AG09319 (cell line): ENCODE results near the gene MED22.
"Not testable (repeated sequence)": the region's sequence is repeated elsewhere in the genome, so short reads cannot be mapped to it uniquely, and the experiment has no call there.

Source experiments
- DNase-seq: peaks from one replicate; pipeline ENCODE4 v3.0.0-alpha.2; 2010; ENCODE audit warnings: low read depth; ENCODE audit errors: extremely low read depth
- TF ChIP-seq, protein P1 (sequence below): IDR thresholded peaks from 2 replicates; pipeline ENCODE4 v1.5.1; 2011; ENCODE audit warnings: low read depth, mild to moderate bottlenecking, inconsistent platforms, low read length, moderate library complexity

MED22 gene

DNA sequence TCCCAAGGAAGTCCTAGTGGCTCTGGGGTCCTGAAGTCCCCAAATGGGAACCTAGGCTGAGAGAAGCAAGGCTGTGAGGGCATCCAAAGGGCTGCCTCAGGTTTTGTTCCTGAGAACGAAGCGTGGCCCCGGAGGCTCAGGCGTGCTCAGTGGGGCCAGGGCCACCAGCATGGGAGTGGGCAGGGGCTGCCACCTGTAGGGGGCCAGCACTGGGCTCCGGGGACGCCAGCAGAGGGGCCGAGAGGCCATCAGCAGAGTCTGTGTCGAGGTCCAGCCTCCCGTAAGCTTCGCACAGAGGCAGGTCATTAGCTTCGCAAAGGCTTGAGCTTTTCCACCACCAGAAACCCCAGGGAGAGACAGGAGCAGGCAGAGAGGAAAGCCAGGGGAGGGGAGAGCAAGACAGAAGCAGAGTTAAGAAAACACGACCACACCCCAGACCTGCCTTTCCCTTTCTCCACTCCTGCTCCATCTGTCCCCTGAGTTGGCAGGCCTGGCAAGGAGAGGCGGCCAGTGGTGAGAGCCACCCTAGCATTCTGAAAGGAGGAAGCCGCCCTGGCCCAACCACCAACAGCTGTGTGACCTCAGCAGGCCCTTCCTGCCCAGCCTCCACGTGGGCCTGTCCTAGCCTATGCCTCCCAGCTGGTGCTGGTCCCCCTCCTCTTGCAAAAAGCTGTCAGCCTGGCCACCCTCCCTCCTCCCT, 6.4 kb downstream of the MED22 start:
- DNase-seq = no peak
- TF ChIP-seq, protein P1, sequence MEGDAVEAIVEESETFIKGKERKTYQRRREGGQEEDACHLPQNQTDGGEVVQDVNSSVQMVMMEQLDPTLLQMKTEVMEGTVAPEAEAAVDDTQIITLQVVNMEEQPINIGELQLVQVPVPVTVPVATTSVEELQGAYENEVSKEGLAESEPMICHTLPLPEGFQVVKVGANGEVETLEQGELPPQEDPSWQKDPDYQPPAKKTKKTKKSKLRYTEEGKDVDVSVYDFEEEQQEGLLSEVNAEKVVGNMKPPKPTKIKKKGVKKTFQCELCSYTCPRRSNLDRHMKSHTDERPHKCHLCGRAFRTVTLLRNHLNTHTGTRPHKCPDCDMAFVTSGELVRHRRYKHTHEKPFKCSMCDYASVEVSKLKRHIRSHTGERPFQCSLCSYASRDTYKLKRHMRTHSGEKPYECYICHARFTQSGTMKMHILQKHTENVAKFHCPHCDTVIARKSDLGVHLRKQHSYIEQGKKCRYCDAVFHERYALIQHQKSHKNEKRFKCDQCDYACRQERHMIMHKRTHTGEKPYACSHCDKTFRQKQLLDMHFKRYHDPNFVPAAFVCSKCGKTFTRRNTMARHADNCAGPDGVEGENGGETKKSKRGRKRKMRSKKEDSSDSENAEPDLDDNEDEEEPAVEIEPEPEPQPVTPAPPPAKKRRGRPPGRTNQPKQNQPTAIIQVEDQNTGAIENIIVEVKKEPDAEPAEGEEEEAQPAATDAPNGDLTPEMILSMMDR = no peak

- TF ChIP-seq, protein P1 = no peak
Measured at GRCh38 chr9:133340916-133341315, 7.0 kb downstream of the MED22 start.

DNA sequence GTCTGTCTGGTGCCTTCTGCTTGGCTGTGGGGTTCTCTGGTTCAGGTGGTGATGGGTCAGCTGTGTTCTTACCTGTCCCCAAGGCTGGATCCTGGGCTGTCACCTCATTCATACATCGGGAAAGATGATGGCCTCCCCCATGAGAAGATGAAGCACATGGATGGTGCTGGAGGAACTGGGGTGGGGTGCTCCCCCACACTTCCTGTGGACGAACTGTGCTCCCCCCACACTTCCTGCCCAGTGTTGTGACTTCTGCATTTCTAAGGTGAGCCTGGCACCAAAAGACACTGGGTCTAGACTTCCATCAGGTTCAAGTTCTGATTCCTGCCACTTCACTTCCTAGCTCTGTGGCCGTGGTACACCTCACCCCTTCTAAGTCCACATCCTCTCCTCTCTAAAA, 7.7 kb downstream of the MED22 start:
- TF ChIP-seq, protein P1 = no peak
- no peak for DNase-seq

More at GRCh38 chr9:133340916-133341315, 7.0 kb downstream of the MED22 start:
- DNase-seq = no peak

GRCh38 chr9:133339641-133340040, 8.3 kb downstream of the MED22 start:
- TF ChIP-seq, protein P1 = no peak
- DNase-seq = no peak

- DNase-seq = peak; percentile 58
- TF ChIP-seq, protein P1 = no peak
Measured at GRCh38 chr9:133335924-133336811, 11.8 kb downstream of the MED22 start, which contains the start of gene SURF6. Gene SURF6 (minus strand): TSS chr9:133336188. CDS start chr9:133336132, 56 bp downstream.

DNA sequence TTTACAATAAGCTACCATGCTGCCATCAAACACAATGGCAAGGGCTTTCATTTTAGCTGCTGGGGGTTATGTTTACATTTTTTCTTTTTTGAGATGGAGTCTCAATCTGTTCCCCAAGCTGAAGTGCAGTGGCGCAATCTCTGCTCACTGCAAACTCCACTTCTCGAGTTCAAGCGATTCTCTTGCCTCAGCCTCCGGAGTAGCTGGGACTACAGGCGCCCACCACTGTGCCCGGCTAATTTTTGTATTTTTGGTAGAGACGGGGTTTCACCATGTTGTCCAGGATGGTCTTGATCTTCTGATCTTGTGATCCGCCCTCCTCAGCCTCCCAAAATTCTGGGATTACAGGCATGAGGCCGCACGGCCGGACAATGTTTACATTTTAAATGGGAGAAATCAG, 13.0 kb downstream of the MED22 start:
- DNase-seq = not testable (repeated sequence)

DNA sequence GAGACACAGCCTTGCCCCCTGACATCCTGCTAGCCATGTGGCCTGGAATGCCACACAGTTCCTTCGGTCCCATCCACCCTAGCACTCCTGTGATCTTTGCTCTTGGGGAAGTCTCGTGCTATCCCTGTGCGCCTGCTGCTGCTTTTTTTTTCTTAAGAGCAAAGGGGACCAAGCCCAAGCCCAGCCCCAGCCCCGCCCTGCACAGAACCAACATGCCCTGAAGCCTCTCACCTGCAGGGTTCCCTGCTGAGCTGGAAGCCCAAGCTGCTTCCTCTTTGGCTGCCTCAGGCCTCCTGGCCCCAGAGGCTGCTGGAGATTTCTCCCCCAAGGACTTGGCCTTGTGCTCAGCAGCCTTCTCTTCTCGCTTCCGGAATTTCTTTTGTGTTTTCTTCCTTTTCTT, 13.8 kb downstream of the MED22 start:
- DNase-seq = no peak
- TF ChIP-seq, protein P1 = no peak
